Stimulated activated CD4-positive, alpha-beta T cell treated with anti-CD3 and anti-CD28 coated beads, TNF-alpha, amount 100 ng/mL, for 4 hours (primary cell): ENCODE results near the gene CCDC54.

Source experiments
- DNase-seq, 3 experiments: peaks; one replicate each; pipeline ENCODE4 v3.0.0-alpha.2; 2020; ENCODE audit warnings: low read depth in 3 of 3

Gene CCDC54

GRCh38 chr3:107392549-107393165, 15.4 kb downstream of the CCDC54 start:
- no peak for DNase-seq

- no peak for DNase-seq
Observed at GRCh38 chr3:107394502-107394901, 17.3 kb downstream of the CCDC54 start.

DNA sequence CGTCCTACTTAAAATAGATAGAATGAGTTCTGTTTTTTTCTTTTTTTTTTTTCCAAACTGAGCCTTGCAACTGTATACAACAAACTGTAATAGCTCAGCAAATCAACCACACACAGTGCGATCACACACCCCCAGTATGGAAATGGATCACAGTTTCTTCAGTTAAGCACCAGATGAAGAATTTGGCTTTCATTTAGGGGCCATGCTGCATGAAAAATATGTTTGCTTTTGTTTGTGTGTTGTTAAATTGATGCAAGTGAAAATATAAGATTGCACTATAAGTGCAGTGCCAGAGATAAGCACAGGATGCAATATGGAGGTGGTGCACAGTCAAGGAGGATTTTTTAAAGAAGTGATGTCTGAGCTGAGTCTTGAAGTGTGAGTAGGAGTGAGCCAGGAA, 17.8 kb downstream of the CCDC54 start:
- no peak for DNase-seq

DNA sequence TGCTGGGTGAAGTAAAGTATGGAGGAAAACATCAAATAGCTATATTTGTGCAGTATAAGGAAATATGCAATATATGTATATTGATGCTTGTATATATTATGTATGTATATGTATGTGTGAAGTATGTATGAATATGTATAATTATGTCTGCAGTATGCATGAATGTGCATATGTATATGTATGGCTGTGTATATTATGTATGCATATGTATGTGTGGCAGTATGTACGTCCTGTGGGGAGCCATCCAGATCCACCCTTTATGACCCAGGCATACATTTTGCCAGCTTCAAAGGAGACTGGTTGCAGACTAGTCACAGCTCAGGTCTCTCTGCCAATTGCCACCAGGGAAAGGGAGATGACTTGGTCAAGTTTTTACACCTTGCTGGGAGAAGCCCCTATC, 24.1 kb downstream of the CCDC54 start:
- no peak for DNase-seq

DNA sequence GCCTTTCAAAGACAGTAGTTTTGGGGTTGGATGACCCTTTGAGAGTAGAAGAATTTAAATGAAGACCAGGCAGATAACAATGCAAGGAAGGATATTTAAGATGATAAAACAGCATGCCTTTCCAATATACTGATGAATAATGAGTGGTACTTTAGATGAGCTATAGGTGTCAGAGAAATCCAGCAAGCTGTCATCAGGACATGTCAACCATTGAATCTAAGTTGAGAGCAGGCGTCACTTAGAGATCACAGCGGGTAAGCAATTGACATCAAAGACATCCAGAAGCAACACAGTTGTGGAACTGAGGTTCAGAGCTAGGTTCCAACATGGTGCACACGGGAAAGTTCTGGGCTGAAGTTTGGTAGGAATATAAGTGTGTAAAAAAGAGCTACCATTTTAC, 25.0 kb downstream of the CCDC54 start:
- DNase-seq = no peak

DNA sequence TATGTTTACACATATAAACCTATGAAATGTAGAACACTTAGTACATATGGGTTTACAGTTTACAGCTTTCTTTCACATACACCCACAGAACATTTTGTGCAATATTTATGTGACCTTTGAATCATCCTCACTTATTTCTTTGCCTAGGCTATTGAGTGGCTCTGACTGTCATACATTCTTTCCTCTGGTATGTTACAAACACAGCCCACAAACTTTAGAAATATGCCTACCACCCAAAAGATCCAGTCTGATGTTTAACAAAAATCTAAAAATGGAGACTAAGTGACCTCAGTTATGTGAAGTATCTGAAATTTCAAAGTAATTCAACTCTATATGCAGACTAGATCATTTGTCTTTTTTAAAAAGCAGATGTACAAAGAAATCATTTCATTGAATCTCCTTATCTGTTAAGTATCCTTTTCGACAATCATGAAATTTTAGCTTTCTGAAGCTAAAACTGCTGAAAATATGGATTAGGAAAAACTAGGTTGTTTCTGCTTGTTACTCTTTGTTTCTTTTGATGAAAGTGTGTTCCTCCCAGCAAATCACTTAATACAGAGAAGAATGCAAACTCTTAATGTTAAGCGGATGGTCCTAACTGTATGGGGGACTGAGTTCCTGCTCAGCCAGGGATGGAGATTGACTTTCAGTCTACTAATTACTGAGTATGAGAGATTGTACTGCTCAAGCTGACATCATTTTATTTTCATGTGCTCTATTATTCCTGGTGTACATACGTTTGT, 27.7 kb downstream of the CCDC54 start:
- DNase-seq = no peak

GRCh38 chr3:107407355-107407754, 30.1 kb downstream of the CCDC54 start:
- DNase-seq = no peak

- no peak for DNase-seq
Observed at GRCh38 chr3:107408513-107408912, 31.3 kb downstream of the CCDC54 start.

DNA sequence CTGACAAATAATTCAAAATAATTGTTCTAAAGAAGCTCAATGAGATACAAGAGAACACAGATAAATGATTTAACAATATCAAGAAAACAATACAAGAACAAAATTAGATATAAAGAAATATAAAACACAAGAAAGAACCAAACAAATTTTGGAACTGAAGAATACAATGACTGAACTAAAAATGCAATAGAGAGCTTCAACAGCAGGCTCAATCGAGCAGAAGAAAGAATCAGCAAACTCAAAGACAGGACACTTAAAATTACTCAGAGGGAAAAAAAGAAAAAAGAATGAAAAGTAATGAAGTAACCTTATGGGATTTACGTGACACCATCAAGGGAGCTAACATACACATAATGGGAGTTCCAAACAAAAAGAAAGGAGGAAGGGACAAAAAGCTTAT, 32.1 kb downstream of the CCDC54 start:
- no peak for DNase-seq

- DNase-seq = no peak
Observed at GRCh38 chr3:107410606-107411005, 33.4 kb downstream of the CCDC54 start.

GRCh38 chr3:107411056-107411455, 33.8 kb downstream of the CCDC54 start:
- DNase-seq = no peak

DNA sequence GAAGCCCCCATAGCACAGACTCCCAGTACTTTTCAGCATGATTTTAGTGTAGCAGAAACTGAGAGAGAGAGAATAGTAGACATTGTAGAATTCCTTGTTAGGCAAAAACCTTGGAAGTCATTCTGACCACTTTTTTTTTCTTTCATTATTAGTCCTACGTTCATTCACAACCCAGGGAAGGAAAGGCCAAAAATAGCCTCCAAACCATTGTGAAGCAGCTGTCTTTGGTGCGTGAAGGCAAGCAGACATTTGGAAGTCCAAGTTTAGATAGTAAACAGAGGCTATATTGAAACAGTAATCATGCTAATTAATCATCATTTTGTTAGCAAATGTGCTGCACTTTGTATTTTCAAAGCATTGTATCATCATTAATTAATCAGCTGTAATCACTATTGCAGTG, 34.5 kb downstream of the CCDC54 start:
- DNase-seq = no peak

DNA sequence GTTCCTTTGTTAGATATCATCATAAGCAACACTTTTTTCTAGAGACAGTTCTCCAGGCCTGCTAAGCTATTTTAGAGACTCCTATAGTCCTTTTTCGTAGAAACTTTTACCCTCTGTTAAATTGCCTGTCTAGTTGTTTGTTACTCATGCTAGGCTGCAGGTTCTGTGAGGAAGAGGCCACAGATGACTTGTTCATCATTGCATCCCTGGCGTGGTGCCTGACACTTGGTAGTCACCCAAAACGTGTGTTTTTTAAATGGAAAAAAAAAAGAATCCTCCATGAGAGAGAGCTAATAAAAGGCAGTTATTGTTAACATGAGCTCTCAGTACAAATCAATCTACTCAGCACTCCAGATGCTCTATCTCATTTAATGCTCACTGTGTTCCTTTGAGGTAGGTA, 35.1 kb downstream of the CCDC54 start:
- no peak for DNase-seq

DNA sequence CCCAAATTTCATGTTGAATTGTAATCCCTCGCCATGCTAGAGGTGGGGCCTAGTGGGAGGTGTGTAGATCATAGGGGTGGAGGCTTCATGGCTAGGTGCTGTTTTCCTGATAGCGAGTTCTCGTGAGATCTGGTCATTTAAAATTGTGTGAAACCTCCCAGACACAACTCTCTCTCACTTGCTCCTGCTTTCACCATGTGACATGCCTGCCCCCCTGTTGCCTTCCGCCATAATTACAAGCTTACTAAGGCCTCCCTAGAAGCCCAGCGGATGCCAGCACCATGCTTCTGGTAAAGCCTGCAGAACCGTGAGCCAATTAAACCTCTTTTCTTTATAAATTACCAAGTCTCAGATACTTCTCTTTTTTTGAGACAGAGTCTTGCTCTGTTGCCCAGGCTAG, 36.0 kb downstream of the CCDC54 start:
- DNase-seq = no peak

GRCh38 chr3:107414325-107414964, 37.2 kb downstream of the CCDC54 start:
- DNase-seq = no peak

DNA sequence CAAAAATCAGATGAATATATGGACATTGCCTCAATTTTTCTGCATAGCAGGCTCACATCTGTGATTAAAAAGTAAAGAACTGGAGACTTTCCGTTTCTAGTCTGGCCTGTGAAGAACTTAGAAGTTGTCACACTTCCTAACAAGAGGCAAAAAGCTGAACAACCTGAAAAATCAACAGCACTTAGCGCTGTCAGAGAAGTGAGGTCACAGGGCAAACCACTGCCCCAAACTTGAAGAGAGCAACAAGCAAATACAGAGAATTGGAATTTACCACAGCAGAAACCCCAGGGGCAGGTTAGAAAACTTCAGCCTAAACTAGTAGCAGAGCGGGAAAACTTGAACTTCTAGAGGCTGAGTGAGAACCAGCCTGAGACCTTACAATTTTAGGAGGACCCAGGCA, 38.9 kb downstream of the CCDC54 start:
- no peak for DNase-seq

DNA sequence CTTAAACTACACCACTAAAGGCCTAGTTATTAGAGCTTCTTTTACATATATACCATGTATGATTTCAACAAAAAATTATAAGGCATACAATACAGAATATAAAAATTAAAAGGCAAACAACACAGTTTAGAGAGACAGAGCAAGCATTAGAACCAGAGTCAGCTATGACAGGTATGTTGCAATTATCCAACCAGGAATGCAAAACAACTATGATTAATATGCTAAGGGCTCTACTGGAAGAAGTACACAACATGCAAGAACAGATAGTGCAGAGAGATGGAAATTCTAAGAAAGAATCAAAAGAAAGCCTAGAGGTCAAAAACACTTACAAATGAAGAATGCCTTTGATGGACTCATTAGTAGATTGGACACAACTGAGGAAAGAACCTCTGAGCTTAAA, 39.6 kb downstream of the CCDC54 start:
- no peak for DNase-seq

DNA sequence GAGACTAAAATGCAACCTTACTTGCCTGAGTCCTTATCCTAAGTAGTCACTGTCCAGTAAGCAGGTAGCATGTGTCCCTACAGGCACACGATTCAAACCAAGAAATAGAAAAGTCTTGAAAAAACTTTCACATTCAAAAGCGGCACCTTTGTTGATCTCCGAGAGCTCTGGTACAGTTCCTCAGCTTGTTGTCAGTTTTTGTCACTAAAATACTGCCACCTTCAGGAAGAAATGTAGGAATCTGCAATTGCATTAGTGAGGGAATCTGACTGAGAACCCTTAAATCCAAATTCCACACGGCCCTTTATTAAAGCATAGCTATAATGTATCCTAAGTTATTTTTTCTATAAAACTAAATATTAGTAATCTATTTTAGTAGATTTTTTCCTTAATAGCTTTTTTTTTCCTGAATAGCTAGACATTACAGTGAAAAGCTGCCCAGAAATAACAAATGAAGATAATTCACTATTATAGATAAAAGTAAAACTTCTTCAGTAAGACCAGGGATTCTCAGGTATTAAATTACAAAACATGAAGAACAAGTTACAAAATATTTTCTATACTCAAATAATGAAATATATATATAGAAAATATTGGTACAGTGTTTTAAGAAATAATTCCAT, 44.0 kb downstream of the CCDC54 start:
- DNase-seq = no peak

DNA sequence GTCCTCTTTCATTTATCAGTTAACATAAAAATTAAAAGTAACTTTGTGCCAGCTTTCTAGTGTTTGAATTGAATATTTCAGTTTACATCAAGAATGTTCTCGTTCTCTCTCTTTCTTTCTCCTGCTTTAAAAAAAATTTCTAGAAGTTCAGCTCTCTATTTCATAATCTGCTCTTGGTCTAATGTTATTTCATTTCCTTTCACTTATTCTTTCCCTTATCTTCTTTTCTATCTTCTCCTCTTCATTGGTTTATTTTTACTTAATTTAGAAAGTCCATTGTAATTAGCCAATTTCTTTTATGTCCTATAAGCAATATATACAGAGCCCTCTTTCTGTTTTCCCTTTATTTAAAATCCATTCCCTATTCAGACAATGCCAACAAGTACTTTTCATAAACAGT, 44.6 kb downstream of the CCDC54 start:
- DNase-seq = no peak

- DNase-seq = no peak
Observed at GRCh38 chr3:107425033-107425432, 47.8 kb downstream of the CCDC54 start.

DNA sequence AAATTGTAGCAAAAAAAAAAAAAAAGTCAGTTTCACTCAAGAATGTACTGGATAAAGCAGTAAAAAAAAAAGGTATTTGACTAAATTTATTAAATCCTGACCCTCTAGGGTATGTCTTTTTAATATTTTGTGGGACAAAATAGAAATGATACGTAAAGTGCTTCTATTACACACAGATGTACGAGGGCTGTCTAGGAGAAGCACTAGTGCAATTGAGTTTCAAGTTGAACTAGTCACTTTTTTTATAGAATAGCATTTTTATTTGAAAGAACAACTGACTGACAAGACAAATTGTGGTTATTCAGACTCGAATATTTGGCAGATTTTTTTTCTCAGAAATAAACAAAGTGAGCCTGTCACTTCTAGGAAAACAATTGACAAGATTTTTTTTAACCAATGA, 49.0 kb downstream of the CCDC54 start:
- no peak for DNase-seq
